Upper lobe of right lung (tissue), 1 donor: ENCODE measurements around the gene FBXO44. TPM values are rescaled to one million over a fixed set of nuclear protein-coding genes. Genes with fewer than 3 reads are reported as not detected.

Experiments used
- ATAC-seq: fragments of 200-7000 bp; cut with Tn5 transposase; one replicate; pipeline ENCODE4 v1.9.1; 2020; ENCODE audit warnings: mild to moderate bottlenecking, moderate library complexity
- DNase-seq: peaks from one replicate; pipeline ENCODE4 v3.0.0-alpha.2; 2020
- H3K27ac ChIP-seq: fragments of 200-600 bp; one replicate; pipeline ENCODE4 v1.8.0; 2022
- H3K27me3 ChIP-seq: fragments of 200-600 bp; one replicate; pipeline ENCODE4 v1.8.0; 2022; ENCODE audit warnings: mild to moderate bottlenecking
- H3K36me3 ChIP-seq: fragments of 200-600 bp; one replicate; pipeline ENCODE4 v1.8.0; 2022
- H3K4me1 ChIP-seq: fragments of 200-600 bp; one replicate; pipeline ENCODE4 v1.8.0; 2022
- H3K4me3 ChIP-seq: fragments of 200-600 bp; one replicate; pipeline ENCODE4 v1.8.0; 2022; ENCODE audit warnings: mild to moderate bottlenecking
- H3K9me3 ChIP-seq: fragments of 200-600 bp; one replicate; pipeline ENCODE4 v1.8.0; 2022
- intact Hi-C: fragments of 100-400 bp; cut with DNase I; formaldehyde crosslinking; loops from one replicate; pipeline ENCODE4 v1.11.0; 2022
- total RNA-seq: library from RNA; stranded (reverse); fragmentation: NEBNext Ultra II Directional; extraction: Animal tissue kit (Norgen Biotek cat#: 25700); gene quantifications from one replicate; pipeline ENCODE4 v1.2.1, GENCODE V29; 2021
- TF ChIP-seq, protein P1 (sequence below): fragments of 200-600 bp; IDR thresholded peaks from one replicate; pipeline ENCODE4 v1.8.0; 2022; ENCODE audit warnings: antibody characterized with exemption
- donor health status: DM: no; HTN: yes; CAD: no; lungs with severe emphysema.

The FBXO44 gene
- total RNA-seq, 1 donor from 2014 or later, result 19.8 TPM

DNA sequence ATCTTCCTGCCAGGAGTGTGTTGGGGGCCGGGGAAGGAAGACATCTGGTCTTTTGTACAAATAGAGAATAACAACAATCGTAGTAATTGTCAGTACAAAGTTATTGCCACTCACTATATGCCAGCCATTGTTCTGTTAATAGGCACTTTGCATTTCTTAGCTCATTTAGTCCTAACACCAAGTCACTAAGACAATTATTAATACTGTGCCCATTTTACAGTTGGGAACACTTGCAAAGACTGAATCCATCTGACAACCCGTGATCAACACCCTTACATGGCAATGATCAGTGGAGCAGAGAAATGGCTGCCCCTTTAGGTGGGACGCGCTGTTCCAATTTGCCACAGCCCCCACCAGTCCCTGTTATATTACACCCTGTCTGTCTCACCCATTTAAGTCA, 33.8 kb upstream of the FBXO44 start:
- intact Hi-C loops, result no loop called here
- TF ChIP-seq, protein P1, sequence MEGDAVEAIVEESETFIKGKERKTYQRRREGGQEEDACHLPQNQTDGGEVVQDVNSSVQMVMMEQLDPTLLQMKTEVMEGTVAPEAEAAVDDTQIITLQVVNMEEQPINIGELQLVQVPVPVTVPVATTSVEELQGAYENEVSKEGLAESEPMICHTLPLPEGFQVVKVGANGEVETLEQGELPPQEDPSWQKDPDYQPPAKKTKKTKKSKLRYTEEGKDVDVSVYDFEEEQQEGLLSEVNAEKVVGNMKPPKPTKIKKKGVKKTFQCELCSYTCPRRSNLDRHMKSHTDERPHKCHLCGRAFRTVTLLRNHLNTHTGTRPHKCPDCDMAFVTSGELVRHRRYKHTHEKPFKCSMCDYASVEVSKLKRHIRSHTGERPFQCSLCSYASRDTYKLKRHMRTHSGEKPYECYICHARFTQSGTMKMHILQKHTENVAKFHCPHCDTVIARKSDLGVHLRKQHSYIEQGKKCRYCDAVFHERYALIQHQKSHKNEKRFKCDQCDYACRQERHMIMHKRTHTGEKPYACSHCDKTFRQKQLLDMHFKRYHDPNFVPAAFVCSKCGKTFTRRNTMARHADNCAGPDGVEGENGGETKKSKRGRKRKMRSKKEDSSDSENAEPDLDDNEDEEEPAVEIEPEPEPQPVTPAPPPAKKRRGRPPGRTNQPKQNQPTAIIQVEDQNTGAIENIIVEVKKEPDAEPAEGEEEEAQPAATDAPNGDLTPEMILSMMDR, result no peak
- DNase-seq, result no peak
- peaks cover 12% of the 10 kb centered on the region for H3K27me3 ChIP-seq
- no peaks in the 10 kb centered on the region for H3K4me1 ChIP-seq
- no peak overlapping the region for H3K27ac ChIP-seq
- no peaks in the 10 kb centered on the region for H3K9me3 ChIP-seq
- H3K36me3 ChIP-seq, result no peaks in the 10 kb centered on the region
- no peak for ATAC-seq
- no peak overlapping the region for H3K4me3 ChIP-seq

DNA sequence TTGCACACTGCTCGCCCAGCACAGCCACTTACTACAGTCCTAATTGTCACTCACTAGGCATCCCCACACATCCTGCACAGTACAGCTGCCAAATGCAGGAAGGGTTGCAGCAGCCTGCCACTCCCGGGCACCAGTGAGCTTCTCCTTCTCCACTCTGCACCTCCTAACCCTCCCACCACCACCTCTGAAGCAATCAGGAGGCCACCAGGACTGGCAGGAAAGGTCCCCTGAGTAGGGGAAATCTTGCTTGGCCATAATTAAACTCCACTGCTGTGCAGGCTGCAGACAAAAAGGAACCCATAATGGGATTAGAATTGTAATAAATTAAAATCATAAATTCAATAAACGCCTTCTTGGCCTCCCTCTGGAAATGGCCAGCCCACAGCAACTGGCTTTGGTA, 32.3 kb upstream of the FBXO44 start:
- Histone ChIP-seq H3K27ac (no peak overlapping the region), H3K4me3 (no peak overlapping the region), H3K4me1 (no peaks in the 10 kb centered on the region), H3K9me3 (no peaks in the 10 kb centered on the region), H3K27me3 (peaks cover 12% of the 10 kb centered on the region), H3K36me3 (no peaks in the 10 kb centered on the region)
- DNase-seq (no peak), ATAC-seq (no peak)
- intact Hi-C loops, result no loop called here
- TF ChIP-seq, protein P1, result no peak

DNA sequence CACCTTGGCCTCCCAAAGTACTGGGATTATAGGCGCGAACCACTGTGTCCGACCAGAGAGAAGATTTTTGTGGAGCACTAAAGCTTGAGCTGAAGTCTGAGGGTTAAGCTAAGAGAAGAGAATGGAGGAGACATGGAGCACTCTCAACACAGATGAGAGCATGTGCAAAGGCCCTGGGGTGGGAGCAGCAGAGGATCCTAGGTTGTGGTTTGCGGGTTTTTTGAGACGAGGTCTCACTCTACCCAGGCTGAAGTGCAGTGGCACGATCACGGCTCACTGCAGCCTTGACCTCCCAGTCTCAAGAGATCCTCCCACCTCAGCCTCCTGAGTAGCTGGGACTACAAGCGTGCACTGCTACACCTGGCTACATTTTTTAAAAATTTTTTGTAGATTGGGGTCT, 31.0 kb upstream of the FBXO44 start:
- H3K27me3 ChIP-seq, result peaks cover 5% of the 10 kb centered on the region
- H3K4me3 ChIP-seq, result no peak overlapping the region
- no peak for ATAC-seq
- no peak for DNase-seq
- H3K36me3 ChIP-seq, result no peaks in the 10 kb centered on the region
- no peak overlapping the region for H3K27ac ChIP-seq
- no peaks in the 10 kb centered on the region for H3K9me3 ChIP-seq
- TF ChIP-seq, protein P1, result no peak
- intact Hi-C loops, result no loop called here
- no peaks in the 10 kb centered on the region for H3K4me1 ChIP-seq

DNA sequence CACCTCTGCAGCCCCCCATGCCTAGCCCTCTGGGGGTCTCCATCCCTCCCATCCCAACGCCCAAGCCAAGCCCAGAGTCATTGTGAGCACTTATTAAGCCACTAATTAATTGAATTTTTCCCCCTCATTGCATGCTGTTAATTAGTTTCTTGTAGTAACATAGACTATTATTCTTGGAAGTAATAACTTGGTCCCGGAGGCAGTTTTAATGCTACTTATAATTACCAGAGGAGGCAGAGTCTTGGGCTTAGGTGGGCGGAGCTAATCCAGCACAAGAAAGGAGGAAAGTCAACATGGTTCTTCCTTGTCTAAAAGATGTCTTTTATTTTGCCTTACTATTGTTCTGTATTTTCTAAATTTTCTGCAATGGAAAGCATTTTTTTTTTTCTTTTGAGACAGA, 28.1 kb upstream of the FBXO44 start:
- no peaks in the 10 kb centered on the region for H3K4me1 ChIP-seq
- intact Hi-C loops, result no loop called here

DNA sequence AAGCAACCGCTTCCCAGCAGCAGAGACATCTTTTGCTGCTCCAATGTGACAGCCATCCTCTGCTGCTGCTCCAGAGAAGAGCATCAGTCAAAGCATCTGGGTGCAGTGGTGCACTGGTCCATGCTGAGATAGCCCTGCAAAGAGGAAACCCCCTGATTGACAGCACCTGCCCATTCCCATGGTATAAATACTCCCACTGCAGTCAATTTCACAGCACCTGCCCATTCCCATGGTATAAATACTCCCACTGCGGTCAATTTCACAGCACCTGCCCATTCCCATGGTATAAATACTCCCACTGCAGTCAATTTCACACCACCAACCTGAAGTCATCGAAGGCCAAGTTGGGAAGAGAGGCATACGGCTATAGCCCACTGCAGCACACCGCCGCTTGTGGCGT, 25.9 kb upstream of the FBXO44 start:
- H3K36me3 ChIP-seq, result no peaks in the 10 kb centered on the region
- no peaks in the 10 kb centered on the region for H3K4me1 ChIP-seq
- H3K4me3 ChIP-seq, result no peak overlapping the region
- H3K9me3 ChIP-seq, result no peaks in the 10 kb centered on the region
- H3K27ac ChIP-seq, result no peak overlapping the region
- TF ChIP-seq, protein P1, result no peak
- no peaks in the 10 kb centered on the region for H3K27me3 ChIP-seq
- intact Hi-C loops, result no loop called here
- DNase-seq (no peak), ATAC-seq (no peak)

More for the DNA sequence above, 28.1 kb upstream of the FBXO44 start:
- Histone ChIP-seq H3K9me3 (no peaks in the 10 kb centered on the region), H3K27me3 (no peaks in the 10 kb centered on the region), H3K4me3 (no peak overlapping the region), H3K27ac (no peak overlapping the region), H3K36me3 (no peaks in the 10 kb centered on the region)
- no peak for DNase-seq
- ATAC-seq, result no peak
- TF ChIP-seq, protein P1, result no peak
